Right lobe of liver (tissue), 4 donors: ENCODE measurements around the gene ATP8B2.

Source experiments
- POLR2A ChIP-seq: fragments of 450-650 bp; IDR thresholded peaks from one replicate; pipeline ENCODE4 v1.6.1; 2017; ENCODE audit warnings: antibody characterized with exemption, mild to moderate bottlenecking
- TF ChIP-seq, protein P1 (sequence below), 4 donors: fragments of 200-600 bp in 3 of 4; fragments of 450-650 bp in 1 of 4; IDR thresholded peaks; one replicate each; pipeline versions ENCODE4 v1.5.1 to v1.8.0; 2016 to 2022; ENCODE audit warnings: antibody characterized with exemption in 4 of 4, mild to moderate bottlenecking in 2 of 4
- donor health status: DM: no; HTN: no; CAD: no.
- donor health status: DM: no; HTN: no; CAD: no.
- donor health status: DM: no; HTN: yes; CAD: no.

DNA sequence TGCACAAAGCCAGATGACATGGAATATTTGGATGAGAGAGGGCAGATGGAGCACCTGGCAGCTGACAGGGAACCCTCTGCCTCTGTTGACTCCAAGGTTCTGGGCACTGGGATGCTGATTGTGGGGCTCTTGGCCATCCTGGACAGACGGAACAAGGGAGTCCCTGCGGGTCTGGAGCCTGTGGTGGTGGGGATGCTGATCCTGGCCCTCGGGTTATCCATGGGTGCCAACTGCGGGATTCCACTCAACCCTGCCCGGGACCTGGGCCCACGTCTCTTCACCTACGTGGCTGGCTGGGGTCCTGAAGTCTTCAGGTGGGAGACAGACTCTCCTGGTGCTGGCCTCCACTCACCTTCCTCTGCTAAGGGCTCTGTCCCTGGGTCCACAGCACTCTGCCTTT is 1.8 kb upstream of the ATP8B2 start:
- TF ChIP-seq, protein P1, sequence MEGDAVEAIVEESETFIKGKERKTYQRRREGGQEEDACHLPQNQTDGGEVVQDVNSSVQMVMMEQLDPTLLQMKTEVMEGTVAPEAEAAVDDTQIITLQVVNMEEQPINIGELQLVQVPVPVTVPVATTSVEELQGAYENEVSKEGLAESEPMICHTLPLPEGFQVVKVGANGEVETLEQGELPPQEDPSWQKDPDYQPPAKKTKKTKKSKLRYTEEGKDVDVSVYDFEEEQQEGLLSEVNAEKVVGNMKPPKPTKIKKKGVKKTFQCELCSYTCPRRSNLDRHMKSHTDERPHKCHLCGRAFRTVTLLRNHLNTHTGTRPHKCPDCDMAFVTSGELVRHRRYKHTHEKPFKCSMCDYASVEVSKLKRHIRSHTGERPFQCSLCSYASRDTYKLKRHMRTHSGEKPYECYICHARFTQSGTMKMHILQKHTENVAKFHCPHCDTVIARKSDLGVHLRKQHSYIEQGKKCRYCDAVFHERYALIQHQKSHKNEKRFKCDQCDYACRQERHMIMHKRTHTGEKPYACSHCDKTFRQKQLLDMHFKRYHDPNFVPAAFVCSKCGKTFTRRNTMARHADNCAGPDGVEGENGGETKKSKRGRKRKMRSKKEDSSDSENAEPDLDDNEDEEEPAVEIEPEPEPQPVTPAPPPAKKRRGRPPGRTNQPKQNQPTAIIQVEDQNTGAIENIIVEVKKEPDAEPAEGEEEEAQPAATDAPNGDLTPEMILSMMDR (IDR thresholded peaks at IDR 0.05), result no peak
- TF ChIP-seq POLR2A, result no peak
